GM21576 (cell line): ENCODE measurements around the gene ZNF566.
A peak's percentile ranks its signal among the peaks of the same experiment; 100 is the strongest.
"Not testable (repeated sequence)": the region's sequence is repeated elsewhere in the genome, so short reads cannot be mapped to it uniquely, and the experiment has no call there.

Source experiments
- ATAC-seq: cut with Tn5 transposase; IDR thresholded peaks from one replicate; pipeline ENCODE4 v1.9.1; 2021; ENCODE audit warnings: mild to moderate bottlenecking, moderate library complexity; ENCODE audit not compliant: unreplicated experiment

ZNF566 gene

GRCh38 chr19:36489118-36489919 is at the start of gene ZNF566:
TSS of gene ZNF566 (minus strand) at chr19:36489561. CDS start at chr19:36476557, 13,004 bp downstream.
- peak; percentile 81 for ATAC-seq

- peak; percentile 22 for ATAC-seq
Observed at GRCh38 chr19:36528921-36529518, 39.7 kb upstream of the ZNF566 start.

GRCh38 chr19:36528194-36528920 is 39.0 kb upstream of the ZNF566 start, which contains the start of gene ZNF260:
TSS of gene ZNF260 (minus strand) at chr19:36528271. CDS start at chr19:36515238, 13,033 bp downstream.
- ATAC-seq: peak; percentile 81

- ATAC-seq: no peak
Observed at GRCh38 chr19:36527873-36528193, 38.5 kb upstream of the ZNF566 start.

GRCh38 chr19:36527341-36527740 is 38.0 kb upstream of the ZNF566 start:
- ATAC-seq: no peak

- no peak for ATAC-seq
Observed at GRCh38 chr19:36526581-36526980, 37.2 kb upstream of the ZNF566 start.

GRCh38 chr19:36524617-36525016 is 35.3 kb upstream of the ZNF566 start:
- ATAC-seq: no peak

GRCh38 chr19:36514012-36514612 is 24.8 kb upstream of the ZNF566 start:
- no peak for ATAC-seq

GRCh38 chr19:36508325-36508724 is 19.0 kb upstream of the ZNF566 start:
- no peak for ATAC-seq

- no peak for ATAC-seq
Observed at GRCh38 chr19:36501973-36502372, 12.6 kb upstream of the ZNF566 start.

- ATAC-seq: no peak
Observed at GRCh38 chr19:36497001-36497400, 7.6 kb upstream of the ZNF566 start.

GRCh38 chr19:36492689-36493453 is 3.5 kb upstream of the ZNF566 start:
- not testable (repeated sequence) for ATAC-seq

- not testable (repeated sequence) for ATAC-seq
Observed at GRCh38 chr19:36490846-36491245, 1.5 kb upstream of the ZNF566 start.

- ATAC-seq: peak; percentile 46
Observed at GRCh38 chr19:36489920-36490415, 607 bp upstream of the ZNF566 start.

- ATAC-seq: peak; percentile 8
Observed at GRCh38 chr19:36488846-36489117, 579 bp downstream of the ZNF566 start.

- ATAC-seq: no peak
Observed at GRCh38 chr19:36488118-36488845, 1.1 kb downstream of the ZNF566 start.

GRCh38 chr19:36483653-36484052 is 5.7 kb downstream of the ZNF566 start:
- ATAC-seq: no peak

- no peak for ATAC-seq
Observed at GRCh38 chr19:36482876-36483275, 6.5 kb downstream of the ZNF566 start.

GRCh38 chr19:36460046-36460445 is 29.3 kb downstream of the ZNF566 start:
- no peak for ATAC-seq

- ATAC-seq: no peak
Observed at GRCh38 chr19:36456831-36457230, 32.5 kb downstream of the ZNF566 start.
